DND-41 (cell line): Measurements from ENCODE around the gene ANO6.

Experiments
- EZH2 ChIP-seq: IDR thresholded peaks from 3 replicates; pipeline ENCODE4 v1.6.1; 2012; ENCODE audit warnings: borderline replicate concordance, low read depth, mild to moderate bottlenecking, moderate library complexity, low read length, inconsistent platforms; ENCODE audit not compliant: severe bottlenecking
- TF ChIP-seq, protein P1 (sequence below): IDR thresholded peaks from 2 replicates; pipeline ENCODE4 v1.5.1; 2012; ENCODE audit warnings: borderline replicate concordance, low read length, moderate library complexity, mild to moderate bottlenecking; ENCODE audit not compliant: poor library complexity, severe bottlenecking; ENCODE audit errors: extremely low read depth

DNA sequence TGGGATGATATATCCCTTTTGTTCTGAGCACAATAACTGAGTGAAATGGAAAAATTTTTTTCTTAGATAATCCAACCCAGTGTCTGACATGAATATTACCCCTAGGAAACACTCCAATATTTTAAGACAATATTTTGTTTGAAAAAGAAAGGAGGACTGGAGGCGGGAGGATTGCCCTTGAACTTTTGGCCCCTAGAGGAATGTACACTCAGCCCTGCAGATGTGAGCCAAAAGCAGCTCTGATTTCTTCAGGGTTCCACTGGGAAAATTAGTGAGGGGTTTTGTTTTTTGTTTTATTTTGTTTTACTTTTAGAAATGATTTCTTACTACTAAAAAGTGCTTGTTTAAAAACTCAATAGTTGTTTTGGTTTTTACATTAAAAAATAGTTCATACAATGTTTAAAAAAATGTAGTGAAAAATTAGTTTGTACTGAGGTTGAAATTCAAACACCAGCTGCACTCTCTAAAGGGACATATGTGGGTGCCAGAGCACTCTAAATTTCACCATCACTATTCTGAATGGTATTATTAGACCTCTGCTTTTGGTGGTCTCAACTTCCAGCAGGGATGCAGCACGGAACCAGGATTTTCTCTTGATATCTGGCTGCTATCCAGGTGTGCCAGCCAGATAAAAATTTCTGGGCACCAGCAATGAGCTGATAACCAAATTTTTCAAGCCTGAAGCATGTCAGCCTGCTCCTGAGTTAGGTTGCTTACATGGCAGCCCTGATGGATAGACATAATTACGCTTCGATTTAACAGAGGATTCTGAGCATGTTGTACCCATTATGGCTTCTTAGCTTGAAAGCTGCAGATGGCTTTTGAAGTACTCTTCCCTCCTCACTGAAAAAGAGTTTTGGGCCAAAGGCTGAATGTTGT, 141.9 kb downstream of the ANO6 start:
- TF ChIP-seq, protein P1, sequence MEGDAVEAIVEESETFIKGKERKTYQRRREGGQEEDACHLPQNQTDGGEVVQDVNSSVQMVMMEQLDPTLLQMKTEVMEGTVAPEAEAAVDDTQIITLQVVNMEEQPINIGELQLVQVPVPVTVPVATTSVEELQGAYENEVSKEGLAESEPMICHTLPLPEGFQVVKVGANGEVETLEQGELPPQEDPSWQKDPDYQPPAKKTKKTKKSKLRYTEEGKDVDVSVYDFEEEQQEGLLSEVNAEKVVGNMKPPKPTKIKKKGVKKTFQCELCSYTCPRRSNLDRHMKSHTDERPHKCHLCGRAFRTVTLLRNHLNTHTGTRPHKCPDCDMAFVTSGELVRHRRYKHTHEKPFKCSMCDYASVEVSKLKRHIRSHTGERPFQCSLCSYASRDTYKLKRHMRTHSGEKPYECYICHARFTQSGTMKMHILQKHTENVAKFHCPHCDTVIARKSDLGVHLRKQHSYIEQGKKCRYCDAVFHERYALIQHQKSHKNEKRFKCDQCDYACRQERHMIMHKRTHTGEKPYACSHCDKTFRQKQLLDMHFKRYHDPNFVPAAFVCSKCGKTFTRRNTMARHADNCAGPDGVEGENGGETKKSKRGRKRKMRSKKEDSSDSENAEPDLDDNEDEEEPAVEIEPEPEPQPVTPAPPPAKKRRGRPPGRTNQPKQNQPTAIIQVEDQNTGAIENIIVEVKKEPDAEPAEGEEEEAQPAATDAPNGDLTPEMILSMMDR, result no peak
- no peak for TF ChIP-seq EZH2
